K562 (cell line): ENCODE data around the gene FRG1. TPM values are rescaled to one million over a fixed set of nuclear protein-coding genes. Genes with fewer than 3 reads are reported as not detected.
"Not testable (repeated sequence)": the region's sequence is repeated elsewhere in the genome, so short reads cannot be mapped to it uniquely, and the experiment has no call there.

Source experiments
- ATAC-seq: fragments of 200-7000 bp; cut with Tn5 transposase; 3 replicates; pipeline ENCODE4 v1.9.1; 2020; ENCODE audit warnings: moderate library complexity
- BruUV-seq: library from RNA; stranded (reverse); fragments of 400-500 nt; replicated peaks from 2 replicates; lab custom pipeline; 2021; lab: Mats Ljungman, UMichigan
- CTCF ChIA-PET: fragments of 300-600 bp; formaldehyde crosslinking; extraction: SDS; loops from one replicate; lab custom pipeline; 2021; ENCODE audit warnings: low intra/inter-chr PET ratio; lab: Yijun Ruan, JAX
- POLR2A ChIA-PET: fragments of 300-600, 350-650 bp; sonication (Branson Sonifier 250); formaldehyde crosslinking; extraction: SDS; loops from one replicate; lab custom pipeline; 2021; ENCODE audit warnings: antibody characterized with exemption, inconsistent platforms; lab: Yijun Ruan, JAX
- DNase-seq, 4 experiments: peaks; one replicate each; pipeline versions ENCODE4 v3.0.0 to v3.0.0-alpha.2; 2011 to 2018; ENCODE audit warnings: low spot score in 3 of 4, mixed read lengths in 3 of 4; ENCODE audit errors: extremely low read depth in 1 of 4
- FAIRE-seq: peaks from 2 replicates; lab custom pipeline; 2011; peaks lifted over from hg19 to GRCh38; lab: Jason Lieb, UNC
- H2AFZ ChIP-seq: 2 replicates; pipeline ENCODE4 v1.6.0; 2011; ENCODE audit warnings: low read depth, low read length, control low read depth, inconsistent platforms
- H3K27ac ChIP-seq: fragments of 200-600 bp; 3 replicates; pipeline ENCODE4 v1.8.0; 2011; ENCODE audit warnings: low read depth, mild to moderate bottlenecking, control low read depth, inconsistent platforms, low read length, moderate library complexity, mixed read lengths; ENCODE audit errors: extremely low read depth
- H3K27me3 ChIP-seq, 2 experiments: fragments of 300-600 bp in 1 of 2; 2 replicates in 1 of 2; 3 replicates in 1 of 2; pipeline versions ENCODE4 v1.6.0 to v1.8.0; 2011; ENCODE audit warnings: inconsistent platforms in 2 of 2, low read length in 2 of 2, mild to moderate bottlenecking in 1 of 2, mixed read lengths in 1 of 2, moderate library complexity in 1 of 2; ENCODE audit not compliant: control insufficient read depth in 2 of 2, insufficient read depth in 2 of 2
- H3K36me3 ChIP-seq: fragments of 300-600 bp; 3 replicates; pipeline ENCODE4 v1.8.0; 2011; ENCODE audit warnings: mild to moderate bottlenecking, low read length, inconsistent platforms; ENCODE audit not compliant: control insufficient read depth, insufficient read depth
- H3K4me1 ChIP-seq, 2 experiments: fragments of 200-600 bp in 1 of 2; replicated peaks in 1 of 2; 2 replicates in 1 of 2; 3 replicates in 1 of 2; pipeline versions ENCODE4 v1.5.1 to v1.8.0; 2011; ENCODE audit warnings: inconsistent platforms in 2 of 2, low read length in 2 of 2, mild to moderate bottlenecking in 1 of 2, mixed read lengths in 1 of 2, moderate library complexity in 1 of 2; ENCODE audit not compliant: control insufficient read depth in 2 of 2, insufficient read depth in 2 of 2
- H3K4me2 ChIP-seq: 2 replicates; pipeline ENCODE4 v1.6.1; 2011; ENCODE audit warnings: low read length, control low read depth, inconsistent platforms, mixed read lengths; ENCODE audit not compliant: insufficient read depth
- H3K4me3 ChIP-seq: fragments of 200-600 bp; sonication (generic), shearing (Covaris generic); 2 replicates; pipeline ENCODE4 v1.5.1; 2016; ENCODE audit warnings: control low read depth, inconsistent platforms
- H3K79me2 ChIP-seq: fragments of 200-600 bp; 3 replicates; pipeline ENCODE4 v1.8.0; 2011; ENCODE audit warnings: low read length, inconsistent platforms; ENCODE audit not compliant: control insufficient read depth, insufficient read depth
- H3K9ac ChIP-seq, 2 experiments: 2 replicates each; pipeline versions ENCODE4 v1.6.0 to v1.6.1; 2011; ENCODE audit warnings: low read depth in 2 of 2, low read length in 2 of 2, control low read depth in 1 of 2, inconsistent platforms in 1 of 2, mild to moderate bottlenecking in 1 of 2, mixed read lengths in 1 of 2; ENCODE audit not compliant: insufficient read depth in 1 of 2
- H3K9me1 ChIP-seq: one replicate; pipeline ENCODE4 v1.6.0; 2011; ENCODE audit warnings: inconsistent platforms, mild to moderate bottlenecking, low read length, moderate library complexity; ENCODE audit not compliant: control insufficient read depth, insufficient read depth
- H3K9me3 ChIP-seq: replicated peaks from 2 replicates; pipeline ENCODE4 v1.5.1; 2011; ENCODE audit warnings: low read depth, low read length, inconsistent platforms; ENCODE audit not compliant: control insufficient read depth, insufficient read depth
- H4K20me1 ChIP-seq: replicated peaks from 2 replicates; pipeline ENCODE4 v1.6.1; 2011; ENCODE audit warnings: low read length, inconsistent platforms, mixed read lengths; ENCODE audit not compliant: control insufficient read depth, insufficient read depth
- CEBPB ChIP-seq: fragments of 450-650 bp; IDR thresholded peaks from 2 replicates; pipeline ENCODE4 v1.6.1; 2016; ENCODE audit warnings: missing genetic modification characterization, missing compliant biosample characterization
- WGBS: fragments of 100-300 bp; shearing (Covaris generic); methylation state at CpG from one replicate; pipeline ENCODE4 v1.1.6; 2016; ENCODE audit warnings: low coverage, mixed read lengths; ENCODE audit not compliant: insufficient coverage; ENCODE audit errors: missing lambda C conversion rate; 5-methylcytosine and 5-hydroxymethylcytosine counted together
- in situ Hi-C: fragments of 300-500 bp; cut with MboI; formaldehyde crosslinking; loops from 4 replicates; pipeline ENCODE4 v1.15.0; 2018; ENCODE audit warnings: inconsistent platforms, mixed read lengths
- intact Hi-C: fragments of 100-400 bp; cut with micrococcal nuclease; formaldehyde crosslinking; loops from 2 replicates; pipeline ENCODE4 v1.14.2; 2022
- polyA plus RNA-seq, 8 experiments: library from polyadenylated mRNA; depleted of rRNA in 4 of 8; stranded (reverse) in 5 of 8; unstranded in 3 of 8; fragments of >200 nt; fragmentation: Nextera tagmentation in 2 of 8; fragmentation: Illumina TruSeq in 1 of 8; extraction: Ambion mirVana in 2 of 8; extraction: Trizol in 1 of 8; gene quantifications; 2 replicates each; pipeline versions ENCODE4 v1.2.1 to v1.2.3, GENCODE V29; 2011 to 2014; ENCODE audit warnings: inconsistent platforms in 1 of 8, missing spikeins in 1 of 8
- total RNA-seq, 7 experiments: library from RNA; depleted of rRNA in 6 of 7; stranded (reverse); fragments of >200 nt in 6 of 7; fragmentation: Illumina TruSeq in 2 of 7; extraction: Trizol in 2 of 7; gene quantifications; 2 replicates each; pipeline versions ENCODE4 v1.2.1 to v1.2.3, GENCODE V29; 2011 to 2021; ENCODE audit warnings: low replicate concordance in 1 of 7
- TF ChIP-seq, protein P1 (sequence below): fragments of 450-650 bp; IDR thresholded peaks from 2 replicates; pipeline ENCODE4 v1.6.1; 2018; ENCODE audit not compliant: partially characterized antibody
- TF ChIP-seq, protein P2 (sequence below), 3 experiments: IDR thresholded peaks in 2 of 3; conservative IDR thresholded peaks in 1 of 3; 2 replicates each; pipeline ENCODE4 v1.5.1; 2011 to 2012; ENCODE audit warnings: low read length in 3 of 3, mild to moderate bottlenecking in 3 of 3, control low read depth in 2 of 3, improper control_type of control experiment in 1 of 3, inconsistent platforms in 1 of 3, low read depth in 1 of 3, mixed read lengths in 1 of 3, moderate library complexity in 1 of 3; ENCODE audit not compliant: insufficient read depth in 2 of 3

Gene FRG1
- total and polyA plus RNA-seq, 9 of the 15 experiments (the other 6 are each of a cell fraction or from before 2014, with no cell fraction given): 36.4 to 203 (median 112) TPM

DNA sequence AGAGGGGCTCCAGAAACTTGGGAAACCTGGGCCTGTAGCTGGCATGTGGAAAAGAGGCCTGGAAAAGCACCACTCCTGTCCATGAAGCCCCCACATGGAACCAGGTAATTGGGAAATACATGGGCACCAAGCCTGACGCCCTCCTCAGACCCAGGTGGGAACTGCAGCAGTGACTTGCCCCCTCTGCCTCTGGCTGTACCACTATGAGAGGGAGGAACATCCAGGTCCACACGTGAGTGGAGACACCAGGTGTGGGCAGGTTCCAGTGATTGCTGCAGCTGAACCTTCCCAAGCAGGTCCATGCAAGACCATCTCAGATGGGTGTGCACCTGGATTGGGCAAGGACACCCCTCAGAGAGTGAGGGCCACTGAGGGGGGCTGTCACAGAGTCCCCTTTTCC, 39.6 kb downstream of the FRG1 start:
- H3K4me1 ChIP-seq, H3K36me3 ChIP-seq, H3K79me2 ChIP-seq, H3K9me3 ChIP-seq, H2AFZ ChIP-seq, H3K9me1 ChIP-seq, intact Hi-C loops, BruUV-seq, POLR2A ChIA-PET, H3K4me3 ChIP-seq, in situ Hi-C loops, H3K9ac ChIP-seq, CTCF ChIA-PET, H4K20me1 ChIP-seq, H3K27ac ChIP-seq, FAIRE-seq, H3K4me2 ChIP-seq: not testable (repeated sequence)
- peak; percentile 63; the same call in 2 of the 3 replicates for ATAC-seq
- WGBS: 5% methylated on average over 2 of the region's 2 CpGs
- peak in 3 of 4 experiments; percentile 6 to 22 (median 6) for DNase-seq
- TF ChIP-seq, protein P1, sequence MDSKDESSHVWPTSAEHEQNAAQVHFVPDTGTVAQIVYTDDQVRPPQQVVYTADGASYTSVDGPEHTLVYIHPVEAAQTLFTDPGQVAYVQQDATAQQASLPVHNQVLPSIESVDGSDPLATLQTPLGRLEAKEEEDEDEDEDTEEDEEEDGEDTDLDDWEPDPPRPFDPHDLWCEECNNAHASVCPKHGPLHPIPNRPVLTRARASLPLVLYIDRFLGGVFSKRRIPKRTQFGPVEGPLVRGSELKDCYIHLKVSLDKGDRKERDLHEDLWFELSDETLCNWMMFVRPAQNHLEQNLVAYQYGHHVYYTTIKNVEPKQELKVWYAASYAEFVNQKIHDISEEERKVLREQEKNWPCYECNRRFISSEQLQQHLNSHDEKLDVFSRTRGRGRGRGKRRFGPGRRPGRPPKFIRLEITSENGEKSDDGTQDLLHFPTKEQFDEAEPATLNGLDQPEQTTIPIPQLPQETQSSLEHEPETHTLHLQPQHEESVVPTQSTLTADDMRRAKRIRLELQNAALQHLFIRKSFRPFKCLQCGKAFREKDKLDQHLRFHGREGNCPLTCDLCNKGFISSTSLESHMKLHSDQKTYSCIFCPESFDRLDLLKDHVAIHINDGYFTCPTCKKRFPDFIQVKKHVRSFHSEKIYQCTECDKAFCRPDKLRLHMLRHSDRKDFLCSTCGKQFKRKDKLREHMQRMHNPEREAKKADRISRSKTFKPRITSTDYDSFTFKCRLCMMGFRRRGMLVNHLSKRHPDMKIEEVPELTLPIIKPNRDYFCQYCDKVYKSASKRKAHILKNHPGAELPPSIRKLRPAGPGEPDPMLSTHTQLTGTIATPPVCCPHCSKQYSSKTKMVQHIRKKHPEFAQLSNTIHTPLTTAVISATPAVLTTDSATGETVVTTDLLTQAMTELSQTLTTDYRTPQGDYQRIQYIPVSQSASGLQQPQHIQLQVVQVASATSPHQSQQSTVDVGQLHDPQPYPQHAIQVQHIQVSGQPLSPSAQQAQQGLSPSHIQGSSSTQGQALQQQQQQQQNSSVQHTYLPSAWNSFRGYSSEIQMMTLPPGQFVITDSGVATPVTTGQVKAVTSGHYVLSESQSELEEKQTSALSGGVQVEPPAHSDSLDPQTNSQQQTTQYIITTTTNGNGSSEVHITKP: peak; percentile 83
- 0 out of 2 replicates have a peak, but pooled peaks have one; percentile 11 for TF ChIP-seq CEBPB (tag)
- TF ChIP-seq, protein P2, sequence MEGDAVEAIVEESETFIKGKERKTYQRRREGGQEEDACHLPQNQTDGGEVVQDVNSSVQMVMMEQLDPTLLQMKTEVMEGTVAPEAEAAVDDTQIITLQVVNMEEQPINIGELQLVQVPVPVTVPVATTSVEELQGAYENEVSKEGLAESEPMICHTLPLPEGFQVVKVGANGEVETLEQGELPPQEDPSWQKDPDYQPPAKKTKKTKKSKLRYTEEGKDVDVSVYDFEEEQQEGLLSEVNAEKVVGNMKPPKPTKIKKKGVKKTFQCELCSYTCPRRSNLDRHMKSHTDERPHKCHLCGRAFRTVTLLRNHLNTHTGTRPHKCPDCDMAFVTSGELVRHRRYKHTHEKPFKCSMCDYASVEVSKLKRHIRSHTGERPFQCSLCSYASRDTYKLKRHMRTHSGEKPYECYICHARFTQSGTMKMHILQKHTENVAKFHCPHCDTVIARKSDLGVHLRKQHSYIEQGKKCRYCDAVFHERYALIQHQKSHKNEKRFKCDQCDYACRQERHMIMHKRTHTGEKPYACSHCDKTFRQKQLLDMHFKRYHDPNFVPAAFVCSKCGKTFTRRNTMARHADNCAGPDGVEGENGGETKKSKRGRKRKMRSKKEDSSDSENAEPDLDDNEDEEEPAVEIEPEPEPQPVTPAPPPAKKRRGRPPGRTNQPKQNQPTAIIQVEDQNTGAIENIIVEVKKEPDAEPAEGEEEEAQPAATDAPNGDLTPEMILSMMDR (IDR thresholded peaks at IDR 0.05 in 2 of 3, conservative IDR thresholded peaks at IDR 0.05 in 1 of 3; ENCODE audit: insufficient read depth in 2 of 3, low read depth in 1 of 3, low read length in 3 of 3): peak in 2 of 3 experiments; percentile 11 to 38; a peak in 1 of 6 replicates
- peaks cover 0 to 14% of the 10 kb centered on the region in 2 experiments; a peak in 4 of 5 replicates for H3K27me3 ChIP-seq
